H9 (cell line): ENCODE measurements around the gene LST1. TPM values are rescaled to one million over a fixed set of nuclear protein-coding genes. Genes with fewer than 3 reads are reported as not detected.

Experiments
- DNase-seq: peaks from one replicate; pipeline ENCODE4 v3.0.0-alpha.2; 2017
- H2AFZ ChIP-seq: one replicate; pipeline ENCODE4 v1.6.1; 2013; ENCODE audit warnings: mild to moderate bottlenecking, low read length, control low read depth, moderate library complexity
- H2AK5ac ChIP-seq: 2 replicates; pipeline ENCODE4 v1.6.1; 2013; ENCODE audit warnings: low read length, control low read depth, mixed read lengths; ENCODE audit not compliant: insufficient read length
- H2BK120ac ChIP-seq: one replicate; pipeline ENCODE4 v1.6.1; 2013; ENCODE audit warnings: low read depth, mild to moderate bottlenecking, low read length, control low read depth, inconsistent platforms; ENCODE audit not compliant: poor library complexity, severe bottlenecking
- H2BK12ac ChIP-seq: 2 replicates; pipeline ENCODE4 v1.6.1; 2013; ENCODE audit warnings: low read length, control low read depth, mixed read lengths, low read depth; ENCODE audit not compliant: insufficient read length
- H2BK15ac ChIP-seq: 2 replicates; pipeline ENCODE4 v1.6.1; 2013; ENCODE audit warnings: low read depth, low read length, control low read depth
- H2BK20ac ChIP-seq: one replicate; pipeline ENCODE4 v1.6.1; 2013; ENCODE audit warnings: low read depth, mild to moderate bottlenecking, low read length, control low read depth, inconsistent platforms; ENCODE audit not compliant: poor library complexity, severe bottlenecking
- H2BK5ac ChIP-seq: 2 replicates; pipeline ENCODE4 v1.6.1; 2013; ENCODE audit warnings: low read length, control low read depth, mixed read lengths; ENCODE audit not compliant: insufficient read length
- H3K14ac ChIP-seq: 2 replicates; pipeline ENCODE4 v1.6.1; 2013; ENCODE audit warnings: low read length, control low read depth; ENCODE audit not compliant: insufficient read depth
- H3K18ac ChIP-seq: 2 replicates; pipeline ENCODE4 v1.6.1; 2013; ENCODE audit warnings: low read depth, mild to moderate bottlenecking, mixed read lengths, low read length, control low read depth; ENCODE audit not compliant: insufficient read length
- H3K23ac ChIP-seq: 2 replicates; pipeline ENCODE4 v1.6.1; 2013; ENCODE audit warnings: low read length, control low read depth, mixed read lengths, low read depth; ENCODE audit not compliant: insufficient read length
- H3K23me2 ChIP-seq: 2 replicates; pipeline ENCODE4 v1.6.1; 2013; ENCODE audit warnings: low read depth, mild to moderate bottlenecking, mixed read lengths, low read length, control low read depth; ENCODE audit not compliant: insufficient read length, poor library complexity, severe bottlenecking
- H3K27ac ChIP-seq: 2 replicates; pipeline ENCODE4 v1.5.1; 2013; ENCODE audit warnings: low read length, control low read depth, mixed read lengths, low read depth; ENCODE audit not compliant: insufficient read length
- H3K27me3 ChIP-seq: 2 replicates; pipeline ENCODE4 v1.6.1; 2013; ENCODE audit warnings: low read length, control low read depth, inconsistent platforms; ENCODE audit not compliant: insufficient read depth
- H3K4ac ChIP-seq: 2 replicates; pipeline ENCODE4 v1.6.1; 2013; ENCODE audit warnings: low read depth, mild to moderate bottlenecking, control low read depth, inconsistent platforms, low read length, moderate library complexity
- H3K4me1 ChIP-seq: 2 replicates; pipeline ENCODE4 v1.6.1; 2013; ENCODE audit warnings: low read length, control low read depth, inconsistent platforms; ENCODE audit not compliant: insufficient read depth
- H3K4me2 ChIP-seq: 2 replicates; pipeline ENCODE4 v1.6.1; 2013; ENCODE audit warnings: low read length, control low read depth, mixed read lengths; ENCODE audit not compliant: insufficient read length, insufficient read depth
- H3K56ac ChIP-seq: 2 replicates; pipeline ENCODE4 v1.6.1; 2013; ENCODE audit warnings: low read depth, mild to moderate bottlenecking, mixed read lengths, low read length, control low read depth; ENCODE audit not compliant: insufficient read length
- H3K79me1 ChIP-seq: 2 replicates; pipeline ENCODE4 v1.6.1; 2013; ENCODE audit warnings: low read depth, mild to moderate bottlenecking, moderate library complexity, low read length, control low read depth, inconsistent platforms; ENCODE audit not compliant: insufficient read depth, poor library complexity, severe bottlenecking
- H3K79me2 ChIP-seq: 2 replicates; pipeline ENCODE4 v1.6.1; 2013; ENCODE audit warnings: low read length, control low read depth, inconsistent platforms; ENCODE audit not compliant: insufficient read depth
- H3K9ac ChIP-seq: 2 replicates; pipeline ENCODE4 v1.6.1; 2013; ENCODE audit warnings: low read length, control low read depth, mixed read lengths; ENCODE audit not compliant: insufficient read length; ENCODE audit errors: extremely low read depth
- H3K9me3 ChIP-seq: one replicate; pipeline ENCODE4 v1.6.1; 2013; ENCODE audit warnings: low read depth, low read length, inconsistent platforms; ENCODE audit not compliant: control insufficient read depth
- H3T11ph ChIP-seq: one replicate; pipeline ENCODE4 v1.6.1; 2013; ENCODE audit warnings: mild to moderate bottlenecking, low read length, control low read depth, inconsistent platforms
- H4K20me1 ChIP-seq: one replicate; pipeline ENCODE4 v1.6.1; 2013; ENCODE audit not compliant: control insufficient read depth, insufficient read length, insufficient read depth
- H4K5ac ChIP-seq: 2 replicates; pipeline ENCODE4 v1.6.1; 2013; ENCODE audit warnings: low read depth, mild to moderate bottlenecking, mixed read lengths, low read length, control low read depth; ENCODE audit not compliant: insufficient read length
- H4K8ac ChIP-seq: replicated peaks from 2 replicates; pipeline ENCODE4 v1.6.1; 2013; ENCODE audit warnings: low read length, control low read depth, mixed read lengths, low read depth; ENCODE audit not compliant: insufficient read length
- H4K91ac ChIP-seq: 2 replicates; pipeline ENCODE4 v1.6.1; 2013; ENCODE audit warnings: low read depth, mild to moderate bottlenecking, moderate library complexity, mixed read lengths, low read length, control low read depth; ENCODE audit not compliant: insufficient read length
- H3K27ac Mint-ChIP-seq, 3 experiments: 2 replicates in 2 of 3; 3 replicates in 1 of 3; pipeline ENCODE4 v1.8.0; 2020 to 2021; ENCODE audit warnings: mixed read lengths in 3 of 3, mild to moderate bottlenecking in 1 of 3, moderate library complexity in 1 of 3
- H3K27me3 Mint-ChIP-seq: 2 replicates; pipeline ENCODE4 v1.8.0; 2021; ENCODE audit warnings: low read depth, mild to moderate bottlenecking, moderate library complexity, mixed read lengths
- H3K36me3 Mint-ChIP-seq, 3 experiments: 2 replicates in 2 of 3; 3 replicates in 1 of 3; pipeline ENCODE4 v1.8.0; 2020 to 2021; ENCODE audit warnings: low read depth in 3 of 3, mixed read lengths in 3 of 3; ENCODE audit not compliant: insufficient read depth in 1 of 3
- H3K4me1 Mint-ChIP-seq, 2 experiments: 2 replicates each; pipeline ENCODE4 v1.8.0; 2020; ENCODE audit warnings: mixed read lengths in 2 of 2
- H3K4me3 Mint-ChIP-seq, 2 experiments: 2 replicates in 1 of 2; 3 replicates in 1 of 2; pipeline ENCODE4 v1.8.0; 2020 to 2021; ENCODE audit warnings: mild to moderate bottlenecking in 2 of 2, mixed read lengths in 2 of 2, moderate library complexity in 1 of 2
- H3K9me3 Mint-ChIP-seq, 2 experiments: 2 replicates in 1 of 2; 3 replicates in 1 of 2; pipeline ENCODE4 v1.8.0; 2020; ENCODE audit warnings: mild to moderate bottlenecking in 2 of 2, mixed read lengths in 2 of 2, moderate library complexity in 1 of 2
- WGBS: extraction: QIAGEN DNeasy Blood & Tissue Kit; methylation state at CpG from one replicate; pipeline ENCODE4 v1.1.7; 2013; ENCODE audit warnings: missing lambda C conversion rate, low lambda C conversion rate, mixed read lengths; ENCODE audit not compliant: insufficient read length; ENCODE audit errors: extremely low coverage; 5-methylcytosine and 5-hydroxymethylcytosine counted together
- total RNA-seq: library from RNA; stranded (reverse); gene quantifications from 2 replicates; pipeline ENCODE4 v1.2.1, GENCODE V29; 2021
- TF ChIP-seq, protein P1 (sequence below): fragments of 200-600 bp; sonication (generic); conservative IDR thresholded peaks from 3 replicates; pipeline ENCODE4 v1.8.0; 2021; ENCODE audit warnings: antibody characterized with exemption, mild to moderate bottlenecking

Gene LST1
- total RNA-seq, 1 experiment from 2014 or later: not detected

DNA sequence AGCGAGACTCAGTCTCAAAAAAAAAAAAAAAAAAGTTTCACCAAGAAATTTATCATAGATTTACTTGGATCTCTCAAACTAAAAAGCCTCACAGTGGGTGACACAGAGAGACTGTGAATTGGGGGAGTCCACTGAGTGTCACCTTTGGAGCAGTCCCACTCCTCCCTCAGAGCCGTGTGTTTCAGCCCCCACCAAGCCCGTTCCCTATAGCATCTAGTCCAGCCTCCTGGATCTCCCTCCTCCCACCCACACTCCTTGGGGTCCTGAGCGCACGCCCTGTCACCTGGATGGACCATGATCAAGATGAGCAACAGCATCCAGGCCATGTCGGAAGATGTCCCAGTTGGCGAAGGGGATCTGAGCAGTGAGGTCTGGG lies 6.3 kb downstream of the LST1 start:
- H3K4me1 Mint-ChIP-seq: peaks cover 5 to 17% of the 10 kb centered on the region in 2 experiments
- TF ChIP-seq, protein P1, sequence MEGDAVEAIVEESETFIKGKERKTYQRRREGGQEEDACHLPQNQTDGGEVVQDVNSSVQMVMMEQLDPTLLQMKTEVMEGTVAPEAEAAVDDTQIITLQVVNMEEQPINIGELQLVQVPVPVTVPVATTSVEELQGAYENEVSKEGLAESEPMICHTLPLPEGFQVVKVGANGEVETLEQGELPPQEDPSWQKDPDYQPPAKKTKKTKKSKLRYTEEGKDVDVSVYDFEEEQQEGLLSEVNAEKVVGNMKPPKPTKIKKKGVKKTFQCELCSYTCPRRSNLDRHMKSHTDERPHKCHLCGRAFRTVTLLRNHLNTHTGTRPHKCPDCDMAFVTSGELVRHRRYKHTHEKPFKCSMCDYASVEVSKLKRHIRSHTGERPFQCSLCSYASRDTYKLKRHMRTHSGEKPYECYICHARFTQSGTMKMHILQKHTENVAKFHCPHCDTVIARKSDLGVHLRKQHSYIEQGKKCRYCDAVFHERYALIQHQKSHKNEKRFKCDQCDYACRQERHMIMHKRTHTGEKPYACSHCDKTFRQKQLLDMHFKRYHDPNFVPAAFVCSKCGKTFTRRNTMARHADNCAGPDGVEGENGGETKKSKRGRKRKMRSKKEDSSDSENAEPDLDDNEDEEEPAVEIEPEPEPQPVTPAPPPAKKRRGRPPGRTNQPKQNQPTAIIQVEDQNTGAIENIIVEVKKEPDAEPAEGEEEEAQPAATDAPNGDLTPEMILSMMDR: no peak
- no peak overlapping the region for H2BK15ac ChIP-seq
- peaks cover 5% of the 10 kb centered on the region; the same call in 1 of the 2 replicates for H3K27me3 Mint-ChIP-seq
- H3K23ac ChIP-seq: no peak overlapping the region
- no peak overlapping the region for H3K4me2 ChIP-seq
- no peak overlapping the region for H2BK20ac ChIP-seq
- no peak overlapping the region for H2BK12ac ChIP-seq
- H2BK120ac ChIP-seq: no peak overlapping the region
- no peak overlapping the region for H3K4ac ChIP-seq
- H2AFZ ChIP-seq: no peak overlapping the region
- no peak overlapping the region for H3K27ac ChIP-seq
- no peak overlapping the region; a peak in 1 of 7 replicates for H3K27ac Mint-ChIP-seq
- H4K91ac ChIP-seq: no peak overlapping the region
- H3K9ac ChIP-seq: no peak overlapping the region
- H4K8ac ChIP-seq: no peak overlapping the region
- no peak overlapping the region for H2BK5ac ChIP-seq
- H3K36me3 Mint-ChIP-seq: no peaks in the 10 kb centered on the region
- no peaks in the 10 kb centered on the region; a peak in 1 of 5 replicates for H3K9me3 Mint-ChIP-seq
- H4K5ac ChIP-seq: no peak overlapping the region
- H3K23me2 ChIP-seq: peaks cover 2% of the 10 kb centered on the region
- no peaks in the 10 kb centered on the region; the same call in 1 of the 2 replicates for H3K4me1 ChIP-seq
- H3K27me3 ChIP-seq: no peaks in the 10 kb centered on the region
- no peak overlapping the region; a peak in 1 of 5 replicates for H3K4me3 Mint-ChIP-seq
- H3K9me3 ChIP-seq: no peaks in the 10 kb centered on the region
- no peaks in the 10 kb centered on the region for H3K79me2 ChIP-seq
- DNase-seq: no peak
- H3K56ac ChIP-seq: no peak overlapping the region
- no peak overlapping the region for H2AK5ac ChIP-seq
- no peak overlapping the region for H3T11ph ChIP-seq
- H3K79me1 ChIP-seq: no peaks in the 10 kb centered on the region
- no CpG with 5 or more reads among the region's 7 CpGs for WGBS
- H3K18ac ChIP-seq: no peak overlapping the region
- peak overlapping the region; percentile 14; the same call in 1 of the 2 replicates for H3K14ac ChIP-seq
- H4K20me1 ChIP-seq: no peaks in the 10 kb centered on the region
